Measurements from ENCODE around the gene TSPOAP1.

TSPOAP1 gene

DNA sequence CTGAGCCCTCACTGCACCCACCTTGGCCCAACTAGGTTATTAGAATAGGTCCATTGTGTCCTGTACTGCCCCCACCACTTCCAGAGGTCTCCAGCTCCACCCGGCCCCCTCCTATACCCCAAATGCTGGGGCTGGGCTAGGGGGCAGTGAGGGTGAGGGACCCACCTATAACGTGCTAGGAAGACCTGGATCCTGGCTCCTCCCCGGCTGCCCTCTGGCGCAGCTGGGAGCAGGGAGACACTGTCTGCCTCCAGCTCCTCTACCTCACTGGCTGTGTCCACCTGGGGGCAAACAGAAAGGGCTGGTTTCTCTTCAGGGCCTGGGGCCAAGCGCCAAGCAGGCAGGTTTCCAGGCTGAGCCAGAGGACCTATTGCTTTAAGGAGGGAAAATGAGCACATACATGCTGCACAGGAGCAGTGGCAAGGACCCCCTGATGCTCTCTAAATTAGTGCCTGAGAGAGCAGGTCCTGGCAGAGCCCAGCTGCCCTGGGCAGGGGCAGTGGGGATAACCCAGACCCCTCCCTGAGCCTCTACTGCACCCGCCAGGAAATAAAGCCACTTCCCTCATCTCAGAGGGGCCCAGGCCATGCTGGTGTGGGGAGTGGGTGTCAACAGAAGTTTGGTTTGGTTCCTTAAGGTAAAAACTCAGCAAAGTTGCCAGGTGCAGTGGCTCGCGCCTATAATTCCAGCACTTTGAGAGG lies 12.2 kb downstream of the TSPOAP1 start:
- DNase-seq (ENCODE audit: low read depth in 2 of 2), result no peak

DNA sequence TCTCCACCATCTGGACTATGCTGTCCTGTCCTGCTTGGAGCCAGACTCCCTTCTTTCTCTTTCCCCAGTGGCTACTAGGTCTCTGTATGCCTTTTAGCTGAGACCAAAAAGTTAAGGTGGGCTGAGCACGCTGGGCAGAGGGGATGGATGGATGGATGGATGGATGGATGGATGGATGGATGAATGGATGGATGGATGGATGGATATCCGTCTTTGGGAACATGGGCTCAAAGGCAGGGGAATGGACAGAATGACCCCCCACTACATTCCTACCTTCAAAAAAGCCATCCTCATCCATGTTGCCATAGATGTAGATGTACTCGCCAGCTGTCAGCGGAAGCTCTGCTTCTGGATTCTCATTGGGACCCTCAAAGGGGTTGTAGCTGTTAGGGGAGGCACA lies 12.8 kb downstream of the TSPOAP1 start:
- no peak for DNase-seq (ENCODE audit: low read depth in 2 of 2)

DNA sequence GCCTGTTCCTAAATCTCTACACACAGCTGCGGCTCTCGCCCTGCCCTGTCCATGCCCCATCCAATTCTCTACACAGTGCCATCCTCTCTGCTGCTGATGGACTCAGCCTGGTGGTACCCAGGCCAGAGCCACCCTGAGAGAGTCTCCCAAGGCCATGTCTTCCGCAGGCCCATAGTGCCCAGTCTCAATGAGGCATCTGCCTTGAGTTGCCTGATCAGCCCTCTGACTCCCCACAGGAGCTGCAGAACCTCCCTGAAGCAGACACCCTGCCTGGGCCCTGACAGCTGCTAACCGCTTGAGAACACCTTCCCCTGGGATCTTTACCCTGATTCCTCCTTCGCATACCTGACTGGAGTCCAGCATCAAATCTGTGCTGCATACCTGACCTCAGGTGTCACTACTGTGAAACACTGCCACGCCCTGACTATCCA lies 13.3 kb downstream of the TSPOAP1 start:
- no peak for DNase-seq (ENCODE audit: low read depth in 2 of 2)

DNA sequence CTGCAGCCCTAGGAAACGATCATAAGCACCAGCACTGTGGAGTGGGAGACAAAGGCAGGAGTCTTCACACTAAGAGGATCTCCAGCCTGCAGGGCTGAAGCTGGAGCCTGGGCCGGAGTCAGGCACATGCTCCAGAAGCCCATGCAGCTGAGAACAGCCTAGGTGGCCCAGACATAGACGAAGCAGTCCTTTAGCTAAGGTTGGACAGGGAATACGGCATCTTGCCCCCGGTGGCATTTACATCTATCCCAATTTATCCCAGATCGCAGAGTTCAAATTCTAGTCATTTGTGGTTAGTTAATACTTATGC lies 13.9 kb downstream of the TSPOAP1 start:
- no peak for DNase-seq (ENCODE audit: low read depth in 2 of 2)

DNA sequence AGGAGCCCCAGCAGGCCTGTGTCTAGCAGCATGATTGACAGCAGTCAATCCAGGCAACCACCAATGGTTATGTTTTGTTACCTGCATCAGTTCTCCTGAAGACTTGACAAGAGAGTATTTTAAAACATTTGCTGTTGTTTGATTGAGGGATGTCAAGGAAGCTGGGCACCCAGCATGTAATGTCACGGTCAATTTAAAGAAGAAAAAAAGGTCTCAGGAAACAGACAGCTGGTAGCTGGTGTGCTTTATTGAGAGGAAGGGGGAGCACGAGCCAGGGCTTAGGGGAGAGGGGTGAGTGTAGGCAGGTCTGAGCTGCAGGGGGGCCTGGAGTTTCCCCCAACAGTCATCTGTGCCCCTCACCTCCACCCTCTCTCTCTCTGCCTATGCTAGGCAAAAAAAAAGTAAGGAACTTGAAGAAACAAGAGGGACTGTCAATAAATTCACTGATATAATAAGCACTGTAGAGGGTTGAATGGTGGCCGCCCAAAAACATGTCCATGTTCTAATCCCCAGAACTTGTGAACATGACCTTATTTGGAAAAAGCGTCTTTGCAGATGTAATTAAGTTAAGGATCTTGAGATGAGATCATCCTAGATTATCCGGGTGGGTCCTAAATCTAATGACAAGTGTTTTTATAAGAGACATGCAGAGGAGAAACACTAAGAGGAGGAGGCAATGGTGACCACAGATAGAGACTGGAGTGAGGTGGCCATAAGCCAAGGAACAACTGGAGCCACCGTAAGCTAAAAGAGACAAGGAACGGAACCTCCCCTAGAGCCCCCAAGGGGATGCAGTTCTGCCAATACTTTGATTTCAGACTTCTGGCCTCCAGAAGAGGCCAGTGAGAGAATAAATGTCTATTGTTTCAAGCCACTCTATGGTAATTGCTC lies 14.5 kb downstream of the TSPOAP1 start:
- no peak for DNase-seq (ENCODE audit: low read depth in 2 of 2)

DNA sequence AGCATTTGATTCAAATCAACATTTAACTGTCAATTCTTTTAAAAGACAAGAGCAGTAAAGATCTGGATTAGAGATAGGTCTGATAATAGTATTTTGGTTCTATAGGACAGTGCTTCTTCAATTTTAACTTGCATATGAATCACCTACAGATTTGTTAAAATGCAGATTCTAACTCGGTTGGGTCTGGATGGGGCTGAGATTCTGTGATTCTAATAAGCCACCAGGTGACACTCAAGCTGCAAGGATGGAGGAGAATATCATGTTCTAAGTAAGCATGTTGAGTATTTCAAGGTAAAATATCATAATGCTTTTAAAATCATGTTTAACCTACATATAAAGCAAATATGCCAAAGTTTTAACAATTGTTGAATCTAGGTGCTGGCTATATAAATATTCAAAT lies 15.8 kb downstream of the TSPOAP1 start:
- DNase-seq (ENCODE audit: low read depth in 2 of 2), result no peak

DNA sequence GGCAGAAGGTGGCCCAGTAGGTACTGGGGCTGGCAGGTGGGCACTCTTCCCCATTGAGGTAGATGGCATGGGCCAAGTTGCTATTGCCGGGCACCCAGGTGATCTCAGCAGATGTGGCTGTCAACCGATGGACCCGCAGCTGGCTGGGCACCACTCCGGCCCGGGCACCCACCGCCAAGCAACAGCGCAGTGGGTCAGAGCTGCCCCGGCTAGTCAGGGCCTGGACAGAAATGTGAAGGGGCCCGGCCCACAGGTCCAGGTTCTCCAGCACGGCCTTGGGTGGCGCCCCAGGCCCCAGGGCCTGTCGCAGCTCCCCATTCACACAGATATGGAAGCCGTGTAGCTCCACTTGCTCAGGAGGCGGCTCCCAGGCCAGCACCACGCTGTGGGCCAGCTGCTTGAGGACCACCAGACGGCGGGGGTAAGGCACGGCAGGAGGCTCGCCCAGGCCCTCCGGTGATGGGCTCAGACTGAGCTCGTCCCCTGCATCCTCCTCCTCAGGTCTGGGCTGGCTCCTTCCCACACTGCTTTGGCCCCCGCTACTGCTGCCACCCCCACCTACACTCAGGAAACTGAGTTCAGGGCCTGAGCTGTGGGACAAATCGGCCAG lies 16.5 kb downstream of the TSPOAP1 start:
- no peak for DNase-seq (ENCODE audit: low read depth in 2 of 2)

DNA sequence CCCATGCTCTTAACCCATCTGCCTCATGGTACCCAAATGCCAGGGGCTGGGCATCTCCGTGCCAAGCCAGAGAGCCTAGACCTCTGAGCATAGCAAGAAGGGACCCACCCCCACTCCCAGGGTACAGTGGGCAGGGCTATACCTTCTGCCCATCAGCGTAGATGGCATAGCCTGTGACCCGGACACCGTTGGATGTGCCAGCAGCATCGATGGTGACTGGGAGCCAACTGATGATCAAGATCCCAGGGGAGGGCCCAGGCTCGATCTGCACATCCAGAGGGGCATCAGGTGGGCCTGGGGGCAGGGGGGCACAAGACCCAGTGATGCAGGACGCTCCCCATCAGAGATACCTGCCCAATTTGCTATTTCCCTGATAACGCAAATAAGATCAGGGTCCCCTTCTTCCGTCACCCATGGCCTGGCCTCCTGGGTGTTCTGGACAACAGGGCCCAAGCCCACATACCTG lies 17.1 kb downstream of the TSPOAP1 start:
- no peak for DNase-seq (ENCODE audit: low read depth in 2 of 2)

DNA sequence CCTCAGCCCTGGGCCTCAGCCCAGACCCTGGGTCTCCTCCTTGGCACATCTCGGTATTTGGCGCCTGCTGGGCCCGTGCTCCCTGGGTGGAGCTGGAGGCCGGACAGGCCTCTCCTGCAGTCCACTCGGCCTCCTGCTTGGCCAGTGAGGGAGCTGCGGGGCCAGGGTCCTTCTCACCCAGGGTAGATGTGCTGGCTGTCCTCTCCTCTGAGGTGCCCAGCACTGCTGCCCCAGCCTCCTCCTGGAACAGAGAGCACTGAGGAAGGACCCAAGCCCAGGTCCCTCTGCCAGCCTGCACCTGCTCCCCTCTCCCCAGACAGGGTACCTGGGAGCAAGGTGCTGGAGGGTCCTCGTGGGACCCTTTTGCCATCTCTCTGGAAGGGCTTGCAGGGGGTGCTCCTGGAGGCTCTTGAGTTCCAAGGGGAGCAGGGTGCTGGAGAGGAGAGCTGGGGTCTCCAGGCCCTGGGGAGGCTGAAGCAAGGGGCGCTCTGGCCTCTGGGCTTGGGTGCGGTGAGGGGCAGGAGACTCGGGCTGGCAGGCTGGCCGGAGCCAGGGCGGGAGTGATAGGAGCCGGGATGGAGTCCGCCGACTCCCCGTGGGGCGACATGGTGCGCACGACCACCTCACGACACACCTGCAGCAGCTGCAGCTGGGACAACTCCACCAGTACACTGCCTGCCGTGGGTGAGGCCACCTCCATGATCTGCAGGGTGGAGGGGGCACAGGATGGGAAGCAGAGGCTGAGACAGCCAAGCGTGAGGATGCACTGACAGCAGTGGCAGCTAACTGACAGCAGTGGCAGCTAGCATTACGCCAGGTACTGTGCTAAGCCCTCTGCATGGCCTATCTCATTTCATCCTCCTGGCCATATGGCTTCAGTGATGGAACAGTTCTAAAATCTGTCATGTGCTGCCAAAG lies 17.8 kb downstream of the TSPOAP1 start:
- no peak for DNase-seq (ENCODE audit: low read depth in 2 of 2)

DNA sequence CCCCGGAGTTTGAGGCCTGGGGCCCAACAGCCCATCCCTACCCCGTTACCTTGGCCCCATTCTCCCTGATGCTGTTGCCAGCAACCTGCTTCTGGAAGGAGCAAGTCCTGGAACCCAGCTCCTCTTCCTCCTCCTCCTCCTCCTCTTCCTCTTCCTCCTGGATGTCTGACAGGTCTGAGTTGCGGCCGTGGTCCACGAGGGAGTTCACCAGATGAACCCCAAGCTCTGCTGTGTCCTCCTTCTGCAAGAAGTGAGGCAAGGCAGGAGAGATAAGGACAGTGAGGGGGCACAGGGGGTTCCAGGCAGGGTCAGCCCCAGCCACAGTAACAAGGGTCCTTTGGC lies 18.7 kb downstream of the TSPOAP1 start:
- no peak for DNase-seq (ENCODE audit: low read depth in 2 of 2)

DNA sequence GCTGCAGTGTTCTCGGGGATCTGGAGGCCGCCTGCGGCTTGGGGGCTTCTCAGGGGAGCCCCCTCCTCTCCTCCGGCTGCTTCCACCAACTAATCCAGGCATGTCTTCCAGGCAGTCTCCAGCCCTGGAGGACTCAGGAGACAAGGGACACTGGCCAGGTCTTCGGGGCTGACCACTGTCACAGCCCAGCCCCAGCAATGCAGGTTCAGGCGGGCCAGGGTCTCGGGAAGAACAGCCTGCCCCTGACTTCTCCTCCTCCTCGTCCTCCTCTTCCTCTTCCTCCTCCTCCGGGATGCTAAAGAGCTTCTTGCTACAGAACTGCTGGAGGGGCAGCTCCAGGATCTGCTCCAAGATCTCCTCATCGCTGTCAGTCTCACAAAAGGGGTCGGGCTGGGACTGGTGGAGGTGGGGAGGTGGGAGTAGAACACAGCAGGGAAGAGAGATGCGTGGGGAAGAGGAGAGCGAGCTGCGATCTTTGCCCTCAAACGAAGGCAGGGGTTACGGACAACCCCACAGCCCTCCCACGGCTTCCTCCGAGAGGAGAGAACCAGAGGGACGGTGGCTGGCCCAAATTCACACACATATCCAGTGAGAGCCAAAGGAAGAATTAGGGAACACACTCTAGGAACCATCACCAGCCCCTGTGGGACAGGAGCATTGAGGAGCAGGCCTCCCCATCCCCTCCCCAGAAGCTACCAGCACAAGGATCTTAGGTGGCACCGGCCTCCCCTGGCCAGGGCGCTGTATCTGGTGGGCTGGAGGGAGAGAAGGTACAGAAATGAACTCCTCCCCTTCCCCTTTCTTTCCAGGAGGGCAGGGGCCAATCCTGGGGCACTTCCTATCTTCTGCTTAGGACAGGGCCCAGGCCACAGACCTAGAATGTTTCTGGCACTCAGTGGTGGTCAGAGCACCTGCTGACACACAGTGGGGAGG lies 19.3 kb downstream of the TSPOAP1 start:
- no peak for DNase-seq (ENCODE audit: low read depth in 2 of 2)

DNA sequence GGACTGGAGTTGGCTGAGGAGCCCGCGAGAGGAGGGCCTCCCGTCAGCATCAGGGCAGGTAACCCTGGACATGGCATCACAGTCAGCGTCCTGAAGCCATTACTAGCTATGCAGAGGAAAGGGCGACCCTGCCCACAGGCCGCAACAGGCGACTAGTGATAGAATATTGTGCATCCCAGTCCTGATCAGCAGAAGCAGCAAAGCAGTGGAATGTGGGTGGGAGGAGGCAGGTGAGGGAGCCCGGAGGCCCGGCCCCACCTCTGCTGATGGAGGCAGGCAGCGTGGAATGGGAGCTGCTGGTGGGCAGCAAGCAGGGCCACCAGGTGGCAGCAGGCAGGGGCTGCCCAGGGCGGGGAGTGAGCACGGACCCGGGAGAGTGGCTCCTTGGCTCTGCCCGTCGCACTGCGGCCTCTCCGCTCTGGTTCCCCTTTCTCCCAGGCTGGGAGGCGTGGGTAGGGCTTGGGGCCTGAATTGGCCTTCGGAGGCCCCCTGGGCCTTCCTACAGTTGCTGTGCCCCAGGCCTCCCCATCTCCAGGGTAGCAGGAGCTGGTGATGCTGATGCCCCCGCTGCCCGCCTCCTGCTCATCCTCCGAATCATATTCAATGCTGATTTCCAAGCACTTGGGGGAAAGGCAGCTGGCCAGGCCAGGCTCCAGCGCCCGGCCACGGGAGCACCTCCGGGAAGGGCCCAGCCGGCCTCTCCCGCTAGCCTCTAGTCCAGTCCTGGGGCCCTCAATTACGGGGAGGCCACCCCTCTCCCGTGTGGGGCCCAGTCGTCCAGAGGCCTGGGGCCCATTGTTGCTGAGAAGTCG lies 20.2 kb downstream of the TSPOAP1 start:
- no peak for DNase-seq (ENCODE audit: low read depth in 2 of 2)

DNA sequence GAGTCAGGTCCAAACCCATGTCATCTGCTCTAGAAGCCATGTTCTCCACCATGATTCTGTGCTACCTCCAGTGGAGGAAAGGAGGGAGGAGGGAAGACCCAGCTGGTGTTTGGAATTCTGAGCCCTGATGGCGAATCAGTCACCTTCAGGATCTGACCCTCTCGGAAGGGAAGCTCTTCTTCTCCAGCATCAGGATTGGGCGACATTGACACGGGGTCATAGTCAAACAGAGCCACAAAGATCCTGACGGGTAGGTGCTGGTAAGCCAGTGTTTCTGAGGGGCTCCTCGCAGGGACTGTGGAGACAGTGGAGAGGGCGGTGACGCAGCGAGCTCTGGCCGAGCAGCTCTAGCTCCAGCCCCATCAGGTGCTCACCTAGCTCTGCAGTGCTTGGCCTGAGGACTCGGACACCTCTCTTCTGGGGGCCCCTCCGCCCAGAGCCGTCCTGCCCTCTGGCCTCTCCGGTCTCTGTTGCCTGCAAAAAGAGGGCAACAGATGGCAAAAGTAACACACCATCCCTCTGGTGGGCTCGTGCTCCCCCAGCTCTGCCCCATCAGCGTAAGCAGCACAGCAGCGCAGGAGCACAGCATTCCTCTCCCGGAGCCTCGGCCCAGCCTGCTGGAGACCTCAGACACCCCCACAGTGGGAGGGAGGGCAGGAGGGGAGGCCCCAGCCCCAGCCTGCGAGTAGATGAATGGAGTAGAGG lies 21.0 kb downstream of the TSPOAP1 start:
- DNase-seq (ENCODE audit: low read depth in 2 of 2), result no peak

DNA sequence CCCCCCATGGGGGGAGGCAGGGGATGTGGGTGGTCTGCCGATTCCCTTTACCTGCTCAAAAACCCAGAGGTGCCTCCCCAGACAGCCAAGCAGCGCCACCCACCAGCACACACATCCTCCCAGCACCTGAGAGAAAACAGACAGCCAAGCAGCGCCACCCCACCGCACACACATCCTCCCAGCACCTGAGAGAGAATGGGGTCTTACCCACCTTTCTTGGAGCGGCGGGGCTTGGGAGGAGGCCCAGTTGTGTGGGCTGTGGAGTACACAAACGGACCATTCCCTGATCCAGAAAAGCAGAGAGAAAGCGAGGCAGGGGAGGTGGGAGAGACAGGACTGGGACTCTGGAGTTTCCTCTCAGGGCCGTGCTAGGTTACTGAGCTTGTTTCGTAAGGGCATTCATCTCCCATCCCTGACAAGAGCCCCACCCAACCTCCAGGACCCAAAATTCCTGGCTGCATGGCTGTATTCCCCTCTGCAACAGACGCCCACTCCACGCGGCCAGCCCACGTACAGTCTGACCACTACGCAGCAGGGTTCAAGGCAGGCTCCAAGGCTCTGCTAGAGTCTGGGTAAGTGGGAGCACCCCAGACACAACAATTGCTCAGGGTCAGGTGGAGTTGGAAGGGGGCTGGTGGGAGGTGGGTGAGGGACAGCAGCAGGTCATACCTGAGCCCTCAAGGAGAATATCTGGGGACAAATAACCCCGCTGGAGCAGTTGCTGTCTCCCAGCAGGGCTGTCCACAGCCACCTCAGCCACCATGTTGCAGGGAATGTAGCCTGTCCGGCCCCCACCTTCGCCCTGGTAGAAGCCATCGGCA lies 22.3 kb downstream of the TSPOAP1 start:
- DNase-seq (ENCODE audit: low read depth in 2 of 2), result no peak

DNA sequence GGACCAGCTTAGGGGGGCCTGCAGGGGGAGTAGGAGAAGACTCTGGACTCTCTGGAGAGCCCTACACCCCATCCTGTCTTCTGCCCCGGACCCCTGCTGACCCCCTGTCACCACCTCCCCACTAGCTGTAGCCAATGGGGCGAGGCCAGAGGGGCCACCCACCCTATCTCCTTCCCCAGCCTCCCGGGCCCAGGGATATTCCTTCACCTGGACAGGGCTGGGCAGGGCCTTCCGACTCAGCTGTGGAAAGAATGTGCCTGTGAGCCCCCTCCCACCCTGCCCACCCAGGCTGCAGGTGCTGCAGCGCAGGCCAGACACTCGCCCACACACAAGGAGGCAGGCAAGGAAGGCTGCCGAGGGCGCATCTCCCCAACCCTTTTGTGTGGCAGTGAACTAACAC lies 23.0 kb downstream of the TSPOAP1 start:
- DNase-seq (ENCODE audit: low read depth in 2 of 2), result no peak

DNA sequence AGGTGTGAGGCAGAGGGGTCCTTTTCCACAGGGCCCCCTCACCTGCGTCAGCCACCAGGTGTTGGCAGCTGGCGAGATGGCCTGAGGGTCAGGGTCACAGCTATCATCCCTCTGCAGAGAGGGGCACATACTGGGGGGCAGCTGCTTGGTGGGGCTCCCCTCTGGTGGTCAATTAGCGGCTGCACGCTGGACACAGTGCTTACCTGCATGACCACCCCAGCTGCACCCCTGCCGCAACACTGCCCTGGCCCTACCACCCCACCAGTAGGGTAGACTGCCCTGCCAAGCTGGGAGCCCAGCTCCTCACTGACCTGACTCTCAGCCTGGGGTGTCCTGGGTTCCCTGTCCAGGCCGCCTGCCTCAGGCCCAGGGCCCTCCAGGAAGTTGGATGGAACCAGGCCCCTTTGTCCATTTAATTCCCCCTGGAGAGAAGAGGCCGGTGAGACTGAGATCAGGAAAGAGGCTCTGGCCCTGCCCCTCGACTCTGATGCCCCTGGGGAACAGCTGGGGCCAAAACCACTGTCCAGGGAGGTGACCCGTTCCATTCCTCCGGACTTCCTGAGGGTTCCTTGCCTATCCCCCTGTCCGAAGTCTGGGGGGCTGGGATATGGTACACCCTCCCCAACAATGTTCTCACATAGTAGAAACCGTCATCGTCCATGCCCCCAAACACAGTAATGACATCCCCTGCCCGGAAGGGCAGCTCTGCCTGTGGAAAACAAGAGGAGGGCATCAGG lies 23.7 kb downstream of the TSPOAP1 start:
- DNase-seq (ENCODE audit: low read depth in 2 of 2), result no peak

DNA sequence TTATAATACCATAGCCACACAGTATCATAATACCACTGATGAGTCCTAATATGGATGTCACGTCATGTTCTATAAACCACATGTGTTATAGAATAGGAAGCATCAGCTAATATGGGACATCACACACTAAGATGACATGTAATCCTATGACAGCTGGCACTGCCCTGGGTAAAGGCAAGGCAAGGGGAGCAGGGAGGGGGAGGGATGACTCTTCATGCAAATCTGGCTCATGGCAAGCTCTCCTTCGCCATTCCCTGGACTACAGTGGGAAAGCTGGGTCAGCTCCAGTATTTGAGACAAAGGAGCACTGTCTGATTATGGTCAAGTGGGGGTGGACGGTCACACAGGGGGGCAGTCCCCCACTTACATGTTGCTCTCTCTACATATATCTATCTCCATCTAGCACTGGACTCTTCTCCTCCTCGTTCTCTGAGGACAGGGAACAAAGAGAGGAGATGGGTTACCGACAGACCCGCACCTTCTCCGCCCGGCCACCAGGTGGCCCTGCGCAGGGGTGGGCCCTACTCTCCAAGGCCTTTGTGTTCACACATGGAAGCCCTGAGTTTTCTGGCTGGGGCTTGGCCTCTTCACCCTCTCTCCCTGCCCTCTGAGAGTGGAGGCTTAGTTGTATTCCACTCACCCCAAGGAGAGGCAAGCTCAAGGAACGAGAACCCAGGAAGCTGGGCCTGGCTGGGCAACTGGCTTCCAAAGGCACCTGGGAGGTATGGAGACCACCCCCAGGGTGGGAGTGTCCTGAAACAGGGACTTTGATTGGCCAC lies 24.4 kb downstream of the TSPOAP1 start:
- DNase-seq (ENCODE audit: low read depth in 2 of 2), result no peak

Measured in stimulated activated CD8-positive, alpha-beta memory T cell treated with anti-CD3 and anti-CD28 coated beads, Interleukin-7, amount 100 ng/mL, for 1 hour (primary cell).